OCI-M2 (cell line): ENCODE data around the gene GRIK3.

Source experiments
- DNase-seq: peaks from one replicate; lab custom pipeline; 2025; ENCODE audit not compliant: unreplicated experiment; lab: John Stamatoyannopoulos, UW

The GRIK3 gene

GRCh38 chr1:36835696-36836095 lies 198.6 kb downstream of the GRIK3 start:
- DNase-seq: no peak

GRCh38 chr1:36835017-36835695 lies 199.2 kb downstream of the GRIK3 start:
- no peak for DNase-seq

GRCh38 chr1:36834586-36834985 lies 199.7 kb downstream of the GRIK3 start:
- DNase-seq: no peak

- DNase-seq: no peak
Measured at GRCh38 chr1:36831186-36831810, 203.0 kb downstream of the GRIK3 start.

GRCh38 chr1:36829961-36830360 lies 204.4 kb downstream of the GRIK3 start:
- DNase-seq: no peak

- DNase-seq: no peak
Measured at GRCh38 chr1:36829066-36829465, 205.2 kb downstream of the GRIK3 start.

GRCh38 chr1:36825226-36825625 lies 209.1 kb downstream of the GRIK3 start:
- no peak for DNase-seq

- DNase-seq: no peak
Measured at GRCh38 chr1:36824390-36824861, 209.9 kb downstream of the GRIK3 start.

- DNase-seq: no peak
Measured at GRCh38 chr1:36822648-36823047, 211.7 kb downstream of the GRIK3 start.

- no peak for DNase-seq
Measured at GRCh38 chr1:36821386-36821785, 212.9 kb downstream of the GRIK3 start.

GRCh38 chr1:36818771-36819170 lies 215.5 kb downstream of the GRIK3 start:
- DNase-seq: no peak

GRCh38 chr1:36816348-36816747 lies 218.0 kb downstream of the GRIK3 start:
- no peak for DNase-seq

- DNase-seq: no peak
Measured at GRCh38 chr1:36814774-36815173, 219.5 kb downstream of the GRIK3 start.

GRCh38 chr1:36814083-36814482 lies 220.2 kb downstream of the GRIK3 start:
- DNase-seq: no peak

- no peak for DNase-seq
Measured at GRCh38 chr1:36807262-36807661, 227.1 kb downstream of the GRIK3 start.

GRCh38 chr1:36805979-36806640 lies 228.2 kb downstream of the GRIK3 start:
- DNase-seq: no peak

- no peak for DNase-seq
Measured at GRCh38 chr1:36804669-36805314, 229.5 kb downstream of the GRIK3 start.

GRCh38 chr1:36803868-36804570 lies 230.3 kb downstream of the GRIK3 start:
- no peak for DNase-seq

- no peak for DNase-seq
Measured at GRCh38 chr1:36802018-36802417, 232.3 kb downstream of the GRIK3 start.

GRCh38 chr1:36797761-36798160 lies 236.6 kb downstream of the GRIK3 start:
- no peak for DNase-seq

GRCh38 chr1:36796733-36797132 lies 237.6 kb downstream of the GRIK3 start:
- no peak for DNase-seq
